ENCODE measurements around the gene NUP210. TPM values are rescaled to one million over a fixed set of nuclear protein-coding genes. Genes with fewer than 3 reads are reported as not detected.

The NUP210 gene
- total RNA-seq, 1 experiment from 2014 or later = 11.4 TPM

DNA sequence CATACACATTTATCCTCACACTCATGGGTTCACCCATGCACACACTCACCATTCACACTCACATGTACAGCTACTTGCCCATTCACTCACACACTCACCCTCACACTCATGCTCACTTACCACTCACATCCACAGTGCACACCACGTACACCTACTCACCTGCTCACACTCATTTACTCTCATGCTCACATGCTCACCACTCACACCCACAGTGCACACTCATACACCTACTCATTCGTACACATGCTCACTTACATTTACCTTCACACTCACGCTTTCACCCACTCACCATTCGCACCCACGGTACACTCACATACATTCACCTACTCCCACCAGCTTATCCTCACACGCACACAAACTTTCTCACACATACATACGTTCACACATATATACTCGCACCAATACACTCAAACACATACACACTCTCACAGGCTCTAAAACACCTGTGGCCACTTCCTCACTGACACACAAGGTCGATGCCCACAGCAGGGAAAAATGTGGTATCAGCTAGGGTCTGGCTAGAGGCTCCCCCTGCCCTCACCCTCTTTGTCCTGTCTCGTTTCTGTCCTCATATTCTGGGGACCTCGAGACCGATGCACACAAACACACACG, 46.0 kb downstream of the NUP210 start:
- Histone ChIP-seq H3K27ac (ENCODE audit: low read depth, low read length, poor library complexity, severe bottlenecking) (no peak overlapping the region), H3K9me3 (ENCODE audit: low read depth, low read length, poor library complexity, severe bottlenecking) (no peaks in the 10 kb centered on the region), H3K27me3 (replicated peaks; ENCODE audit: insufficient read depth, low read depth, low read length, poor library complexity) (no peaks in the 10 kb centered on the region), H3K36me3 (ENCODE audit: insufficient read depth, low read length, poor library complexity, severe bottlenecking) (no peaks in the 10 kb centered on the region), H3K4me3 (ENCODE audit: low read depth, low read length, poor library complexity, severe bottlenecking) (no peak overlapping the region), H3K4me1 (ENCODE audit: insufficient read depth, low read length, poor library complexity, severe bottlenecking) (no peaks in the 10 kb centered on the region)
- intact Hi-C loops (cut with micrococcal nuclease; ENCODE audit: unreplicated experiment) = no loop called here
- no TSS peak for BruUV-seq (replicated peaks)
- CTCF ChIA-PET = no interaction called here
- no peak for DNase-seq (ENCODE audit: low spot score)
- POLR2A ChIA-PET (ENCODE audit: low non-redundant PET) = no interaction called here
- TF ChIP-seq, protein P1, sequence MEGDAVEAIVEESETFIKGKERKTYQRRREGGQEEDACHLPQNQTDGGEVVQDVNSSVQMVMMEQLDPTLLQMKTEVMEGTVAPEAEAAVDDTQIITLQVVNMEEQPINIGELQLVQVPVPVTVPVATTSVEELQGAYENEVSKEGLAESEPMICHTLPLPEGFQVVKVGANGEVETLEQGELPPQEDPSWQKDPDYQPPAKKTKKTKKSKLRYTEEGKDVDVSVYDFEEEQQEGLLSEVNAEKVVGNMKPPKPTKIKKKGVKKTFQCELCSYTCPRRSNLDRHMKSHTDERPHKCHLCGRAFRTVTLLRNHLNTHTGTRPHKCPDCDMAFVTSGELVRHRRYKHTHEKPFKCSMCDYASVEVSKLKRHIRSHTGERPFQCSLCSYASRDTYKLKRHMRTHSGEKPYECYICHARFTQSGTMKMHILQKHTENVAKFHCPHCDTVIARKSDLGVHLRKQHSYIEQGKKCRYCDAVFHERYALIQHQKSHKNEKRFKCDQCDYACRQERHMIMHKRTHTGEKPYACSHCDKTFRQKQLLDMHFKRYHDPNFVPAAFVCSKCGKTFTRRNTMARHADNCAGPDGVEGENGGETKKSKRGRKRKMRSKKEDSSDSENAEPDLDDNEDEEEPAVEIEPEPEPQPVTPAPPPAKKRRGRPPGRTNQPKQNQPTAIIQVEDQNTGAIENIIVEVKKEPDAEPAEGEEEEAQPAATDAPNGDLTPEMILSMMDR (conservative IDR thresholded peaks at IDR 0.05; ENCODE audit: low read depth, low read length) = no peak
- no peak for TF ChIP-seq EZH2 (IDR thresholded peaks at IDR 0.05; ENCODE audit: borderline replicate concordance, low read depth, low read length, poor library complexity, severe bottlenecking)

DNA sequence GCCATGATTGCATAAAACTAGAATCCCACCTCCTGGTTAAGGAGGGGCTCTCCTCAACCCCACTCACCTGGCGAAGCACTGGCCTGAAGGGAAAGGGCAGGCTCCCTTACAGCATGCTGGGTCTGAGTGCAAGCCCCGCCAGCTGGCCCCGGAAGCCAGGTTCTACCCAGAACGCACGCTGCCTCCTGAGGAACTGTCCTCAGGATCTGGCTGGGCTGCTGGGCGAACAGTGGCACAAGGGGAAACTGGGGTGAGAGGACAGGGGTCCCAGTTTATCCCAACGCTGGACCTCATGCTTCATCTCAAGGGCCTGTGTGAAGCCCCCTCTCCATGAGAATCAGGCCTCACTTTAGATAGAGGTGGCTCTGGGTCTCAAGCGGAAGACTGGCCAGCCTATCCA, 47.5 kb downstream of the NUP210 start:
- Histone ChIP-seq H3K36me3 (ENCODE audit: insufficient read depth, low read length, poor library complexity, severe bottlenecking) (no peaks in the 10 kb centered on the region), H3K4me3 (ENCODE audit: low read depth, low read length, poor library complexity, severe bottlenecking) (no peak overlapping the region), H3K27me3 (replicated peaks; ENCODE audit: insufficient read depth, low read depth, low read length, poor library complexity) (no peaks in the 10 kb centered on the region), H3K4me1 (ENCODE audit: insufficient read depth, low read length, poor library complexity, severe bottlenecking) (no peaks in the 10 kb centered on the region), H3K9me3 (ENCODE audit: low read depth, low read length, poor library complexity, severe bottlenecking) (no peaks in the 10 kb centered on the region), H3K27ac (ENCODE audit: low read depth, low read length, poor library complexity, severe bottlenecking) (no peak overlapping the region)
- TF ChIP-seq EZH2 (IDR thresholded peaks at IDR 0.05; ENCODE audit: borderline replicate concordance, low read depth, low read length, poor library complexity, severe bottlenecking) = no peak
- TF ChIP-seq, protein P1 (conservative IDR thresholded peaks at IDR 0.05; ENCODE audit: low read depth, low read length) = no peak
- CTCF ChIA-PET = no interaction called here
- POLR2A ChIA-PET (ENCODE audit: low non-redundant PET) = no interaction called here
- BruUV-seq (replicated peaks) = no TSS peak
- intact Hi-C loops (cut with micrococcal nuclease; ENCODE audit: unreplicated experiment) = no loop called here
- no peak for DNase-seq (ENCODE audit: low spot score)

DNA sequence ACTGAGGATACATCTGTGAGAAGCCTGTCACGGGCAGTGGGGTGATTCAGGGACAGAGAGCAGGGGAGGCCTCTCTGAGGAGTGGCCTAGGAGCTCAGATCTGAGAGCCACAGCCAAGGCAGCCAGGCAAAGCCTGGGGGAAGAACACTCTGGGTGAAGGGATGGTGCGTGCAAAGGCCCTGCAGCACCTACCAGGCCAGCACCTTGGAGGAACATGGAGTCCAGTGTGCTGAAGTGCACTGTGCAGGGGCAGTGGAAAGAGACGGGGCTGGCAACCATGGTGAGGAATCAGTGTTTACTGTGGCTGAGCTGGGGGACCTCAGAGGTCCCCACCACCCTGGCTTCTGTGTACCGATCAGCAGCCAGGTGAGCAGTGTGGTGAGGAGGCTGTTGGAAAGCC, 48.0 kb downstream of the NUP210 start:
- POLR2A ChIA-PET (ENCODE audit: low non-redundant PET) = no interaction called here
- CTCF ChIA-PET = no interaction called here

More for the DNA sequence above, 48.0 kb downstream of the NUP210 start:
- Histone ChIP-seq H3K36me3 (ENCODE audit: insufficient read depth, low read length, poor library complexity, severe bottlenecking) (no peaks in the 10 kb centered on the region), H3K9me3 (ENCODE audit: low read depth, low read length, poor library complexity, severe bottlenecking) (no peaks in the 10 kb centered on the region), H3K4me3 (ENCODE audit: low read depth, low read length, poor library complexity, severe bottlenecking) (no peak overlapping the region), H3K27ac (ENCODE audit: low read depth, low read length, poor library complexity, severe bottlenecking) (no peak overlapping the region), H3K27me3 (replicated peaks; ENCODE audit: insufficient read depth, low read depth, low read length, poor library complexity) (no peaks in the 10 kb centered on the region), H3K4me1 (ENCODE audit: insufficient read depth, low read length, poor library complexity, severe bottlenecking) (no peaks in the 10 kb centered on the region)
- BruUV-seq (replicated peaks) = no TSS peak
- intact Hi-C loops (cut with micrococcal nuclease; ENCODE audit: unreplicated experiment) = no loop called here
- no peak for DNase-seq (ENCODE audit: low spot score)
- TF ChIP-seq, protein P1 (conservative IDR thresholded peaks at IDR 0.05; ENCODE audit: low read depth, low read length) = no peak
- TF ChIP-seq EZH2 (IDR thresholded peaks at IDR 0.05; ENCODE audit: borderline replicate concordance, low read depth, low read length, poor library complexity, severe bottlenecking) = no peak

Data from A673 (cell line).